WTC11 (cell line): ENCODE measurements around the gene DONSON. TPM values are rescaled to one million over a fixed set of nuclear protein-coding genes. Genes with fewer than 3 reads are reported as not detected.

ENCODE experiments used
- ATAC-seq: fragments of 200-7000 bp; cut with Tn5 transposase; 2 replicates; pipeline ENCODE4 v1.10.0; 2021; ENCODE audit warnings: mild to moderate bottlenecking, moderate library complexity
- CTCF ChIA-PET: fragments of 300-600 bp; sonication (Branson Sonifier 250); formaldehyde crosslinking; loops from one replicate; lab custom pipeline; 2021; ENCODE audit warnings: antibody characterized with exemption; lab: Charles Lee
- POLR2A ChIA-PET: fragments of 350-600 bp; sonication (Branson Sonifier 250); formaldehyde crosslinking; loops from one replicate; lab custom pipeline; 2021; ENCODE audit warnings: antibody characterized with exemption; lab: Charles Lee
- DNase-seq: peaks from one replicate; pipeline ENCODE4 v3.0.0; 2021; ENCODE audit warnings: low spot score
- H3K27ac Mint-ChIP-seq: 2 replicates; pipeline ENCODE4 v1.8.0; 2021; ENCODE audit warnings: mixed read lengths
- H3K27me3 Mint-ChIP-seq: 2 replicates; pipeline ENCODE4 v1.8.0; 2021; ENCODE audit warnings: low read depth, mild to moderate bottlenecking, moderate library complexity, mixed read lengths
- H3K36me3 Mint-ChIP-seq: 2 replicates; pipeline ENCODE4 v1.8.0; 2021; ENCODE audit warnings: mixed read lengths
- H3K4me1 Mint-ChIP-seq: 2 replicates; pipeline ENCODE4 v1.8.0; 2022; ENCODE audit warnings: mixed read lengths
- H3K4me3 Mint-ChIP-seq: 2 replicates; pipeline ENCODE4 v1.8.0; 2021; ENCODE audit warnings: mild to moderate bottlenecking, moderate library complexity, mixed read lengths
- H3K9me3 Mint-ChIP-seq: 2 replicates; pipeline ENCODE4 v1.8.0; 2021; ENCODE audit warnings: mixed read lengths
- FOXK1 ChIP-seq: sonication (generic); formaldehyde crosslinking; IDR thresholded peaks from 2 replicates; pipeline ENCODE4 v1.8.0; 2022; ENCODE audit warnings: mild to moderate bottlenecking, moderate library complexity, missing genetic modification reagents
- FOXP1 ChIP-seq: sonication (generic); formaldehyde crosslinking; IDR thresholded peaks from 2 replicates; pipeline ENCODE4 v1.8.0; 2022; ENCODE audit warnings: missing genetic modification reagents, mild to moderate bottlenecking, moderate library complexity, borderline replicate concordance
- NFATC4 ChIP-seq: fragments of 250-450 bp; sonication (Bioruptor Pico); IDR thresholded peaks from 2 replicates; pipeline ENCODE4 v1.9.0; 2021; ENCODE audit warnings: mild to moderate bottlenecking
- TCF7 ChIP-seq: sonication (generic); formaldehyde crosslinking; IDR thresholded peaks from 2 replicates; pipeline ENCODE4 v1.8.0; 2022; ENCODE audit warnings: mild to moderate bottlenecking, low read depth, missing genetic modification reagents, moderate library complexity
- TEAD1 ChIP-seq: sonication (generic); formaldehyde crosslinking; IDR thresholded peaks from 2 replicates; pipeline ENCODE4 v1.8.0; 2022; ENCODE audit warnings: mild to moderate bottlenecking, missing genetic modification reagents
- TEAD4 ChIP-seq: sonication (generic); formaldehyde crosslinking; IDR thresholded peaks from 2 replicates; pipeline ENCODE4 v1.8.0; 2022; ENCODE audit warnings: mild to moderate bottlenecking, missing genetic modification reagents
- TP53 ChIP-seq: sonication (generic); formaldehyde crosslinking; IDR thresholded peaks from 2 replicates; pipeline ENCODE4 v1.8.1; 2023; ENCODE audit warnings: mild to moderate bottlenecking, missing genetic modification reagents
- ZBTB21 ChIP-seq: sonication (generic); formaldehyde crosslinking; IDR thresholded peaks from 2 replicates; pipeline ENCODE4 v1.8.1; 2023; ENCODE audit warnings: mild to moderate bottlenecking, missing genetic modification reagents, borderline replicate concordance
- ZNF263 ChIP-seq: sonication (generic); formaldehyde crosslinking; IDR thresholded peaks from 2 replicates; pipeline ENCODE4 v1.8.1; 2022; ENCODE audit warnings: low read depth, mild to moderate bottlenecking, moderate library complexity, missing genetic modification reagents
- ZNF671 ChIP-seq: fragments of 250-450 bp; sonication (Bioruptor Pico); IDR thresholded peaks from 2 replicates; pipeline ENCODE4 v1.8.0; 2021; ENCODE audit warnings: mild to moderate bottlenecking
- total RNA-seq: library from RNA; stranded (reverse); gene quantifications from 3 replicates; pipeline ENCODE4 v1.2.3, GENCODE V29; 2021
- TF ChIP-seq, protein P1 (sequence below): fragments of 250-450 bp; sonication (Bioruptor Pico); IDR thresholded peaks from 2 replicates; pipeline ENCODE4 v2.1.2; 2022; ENCODE audit warnings: mild to moderate bottlenecking, moderate library complexity
- TF ChIP-seq, protein P2 (sequence below): sonication (generic); formaldehyde crosslinking; IDR thresholded peaks from 2 replicates; pipeline ENCODE4 v1.8.1; 2023; ENCODE audit warnings: mild to moderate bottlenecking, missing genetic modification reagents
- TF ChIP-seq, protein P3 (sequence below): sonication (generic); formaldehyde crosslinking; IDR thresholded peaks from 2 replicates; pipeline ENCODE4 v1.8.0; 2022; ENCODE audit warnings: mild to moderate bottlenecking, missing genetic modification reagents
- TF ChIP-seq, protein P4 (sequence below): fragments of 250-450 bp; sonication (Bioruptor Pico); IDR thresholded peaks from 2 replicates; pipeline ENCODE4 v1.9.0; 2021; ENCODE audit warnings: mild to moderate bottlenecking
- TF ChIP-seq, protein P5 (sequence below): fragments of 250-450 bp; sonication (Bioruptor Pico); IDR thresholded peaks from 2 replicates; pipeline ENCODE4 v1.9.0; 2021; ENCODE audit warnings: mild to moderate bottlenecking
- TF ChIP-seq, protein P6 (sequence below): fragments of 250-450 bp; sonication (Bioruptor Pico); IDR thresholded peaks from 2 replicates; pipeline ENCODE4 v1.9.0; 2021; ENCODE audit warnings: mild to moderate bottlenecking, borderline replicate concordance
- TF ChIP-seq, protein P7 (sequence below): sonication (generic); formaldehyde crosslinking; IDR thresholded peaks from 2 replicates; pipeline ENCODE4 v1.8.0; 2023; ENCODE audit warnings: missing genetic modification reagents

The DONSON gene
- total RNA-seq, 1 experiment from 2014 or later: 32.2 TPM

DNA sequence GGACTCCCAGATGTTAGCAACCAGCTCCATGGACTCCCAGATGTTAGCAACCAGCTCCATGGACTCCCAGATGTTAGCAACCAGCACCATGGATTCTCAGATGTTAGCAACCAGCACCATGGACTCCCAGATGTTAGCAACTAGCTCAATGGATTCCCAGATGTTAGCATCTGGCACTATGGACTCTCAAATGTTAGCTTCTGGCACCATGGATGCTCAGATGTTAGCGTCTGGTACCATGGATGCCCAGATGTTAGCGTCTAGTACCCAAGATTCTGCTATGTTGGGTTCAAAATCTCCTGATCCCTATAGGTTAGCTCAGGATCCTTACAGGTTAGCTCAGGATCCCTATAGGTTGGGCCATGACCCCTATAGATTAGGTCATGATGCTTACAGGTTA lies 36.8 kb downstream of the DONSON start (continued):
- TF ChIP-seq, protein P1, sequence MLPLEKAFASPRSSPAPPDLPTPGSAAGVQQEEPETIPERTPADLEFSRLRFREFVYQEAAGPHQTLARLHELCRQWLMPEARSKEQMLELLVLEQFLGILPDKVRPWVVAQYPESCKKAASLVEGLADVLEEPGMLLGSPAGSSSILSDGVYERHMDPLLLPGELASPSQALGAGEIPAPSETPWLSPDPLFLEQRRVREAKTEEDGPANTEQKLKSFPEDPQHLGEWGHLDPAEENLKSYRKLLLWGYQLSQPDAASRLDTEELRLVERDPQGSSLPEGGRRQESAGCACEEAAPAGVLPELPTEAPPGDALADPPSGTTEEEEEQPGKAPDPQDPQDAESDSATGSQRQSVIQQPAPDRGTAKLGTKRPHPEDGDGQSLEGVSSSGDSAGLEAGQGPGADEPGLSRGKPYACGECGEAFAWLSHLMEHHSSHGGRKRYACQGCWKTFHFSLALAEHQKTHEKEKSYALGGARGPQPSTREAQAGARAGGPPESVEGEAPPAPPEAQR (CRISPR knock-in tag): no peak
- TF ChIP-seq TCF7 (CRISPR knock-in tag): no peak
- TF ChIP-seq ZNF671 (CRISPR knock-in tag): no peak
- no peak for TF ChIP-seq TEAD1

DNA sequence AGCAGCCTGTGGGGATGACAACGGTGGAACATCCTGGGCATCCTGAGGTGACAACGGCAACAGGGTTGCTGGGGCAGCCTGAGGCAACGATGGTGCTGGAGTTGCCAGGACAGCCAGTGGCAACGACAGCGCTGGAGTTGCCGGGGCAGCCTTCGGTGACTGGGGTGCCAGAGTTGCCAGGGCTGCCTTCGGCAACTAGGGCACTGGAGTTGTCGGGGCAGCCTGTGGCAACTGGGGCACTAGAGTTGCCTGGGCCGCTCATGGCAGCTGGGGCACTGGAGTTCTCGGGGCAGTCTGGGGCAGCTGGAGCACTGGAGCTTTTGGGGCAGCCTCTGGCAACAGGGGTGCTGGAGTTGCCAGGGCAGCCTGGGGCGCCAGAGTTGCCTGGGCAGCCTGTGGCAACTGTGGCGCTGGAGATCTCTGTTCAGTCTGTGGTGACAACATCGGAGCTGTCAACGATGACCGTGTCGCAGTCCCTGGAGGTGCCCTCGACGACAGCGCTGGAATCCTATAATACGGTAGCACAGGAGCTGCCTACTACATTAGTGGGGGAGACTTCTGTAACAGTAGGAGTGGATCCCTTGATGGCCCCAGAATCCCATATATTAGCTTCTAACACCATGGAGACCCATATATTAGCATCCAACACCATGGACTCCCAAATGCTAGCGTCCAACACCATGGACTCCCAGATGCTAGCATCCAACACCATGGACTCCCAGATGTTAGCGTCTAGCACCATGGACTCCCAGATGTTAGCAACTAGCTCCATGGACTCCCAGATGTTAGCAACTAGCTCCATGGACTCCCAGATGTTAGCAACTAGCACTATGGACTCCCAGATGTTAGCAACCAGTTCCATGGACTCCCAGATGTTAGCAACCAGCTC lies 37.5 kb downstream of the DONSON start:
- no peaks in the 10 kb centered on the region; the same call in 1 of the 2 replicates for H3K9me3 Mint-ChIP-seq
- no peaks in the 10 kb centered on the region for H3K27me3 Mint-ChIP-seq
- TF ChIP-seq FOXK1 (no peak), ZBTB21 (CRISPR knock-in tag) (no peak), ZNF263 (CRISPR knock-in tag) (no peak)
- TF ChIP-seq, protein P2, sequence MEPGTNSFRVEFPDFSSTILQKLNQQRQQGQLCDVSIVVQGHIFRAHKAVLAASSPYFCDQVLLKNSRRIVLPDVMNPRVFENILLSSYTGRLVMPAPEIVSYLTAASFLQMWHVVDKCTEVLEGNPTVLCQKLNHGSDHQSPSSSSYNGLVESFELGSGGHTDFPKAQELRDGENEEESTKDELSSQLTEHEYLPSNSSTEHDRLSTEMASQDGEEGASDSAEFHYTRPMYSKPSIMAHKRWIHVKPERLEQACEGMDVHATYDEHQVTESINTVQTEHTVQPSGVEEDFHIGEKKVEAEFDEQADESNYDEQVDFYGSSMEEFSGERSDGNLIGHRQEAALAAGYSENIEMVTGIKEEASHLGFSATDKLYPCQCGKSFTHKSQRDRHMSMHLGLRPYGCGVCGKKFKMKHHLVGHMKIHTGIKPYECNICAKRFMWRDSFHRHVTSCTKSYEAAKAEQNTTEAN (CRISPR knock-in tag): no peak
- TF ChIP-seq, protein P3, sequence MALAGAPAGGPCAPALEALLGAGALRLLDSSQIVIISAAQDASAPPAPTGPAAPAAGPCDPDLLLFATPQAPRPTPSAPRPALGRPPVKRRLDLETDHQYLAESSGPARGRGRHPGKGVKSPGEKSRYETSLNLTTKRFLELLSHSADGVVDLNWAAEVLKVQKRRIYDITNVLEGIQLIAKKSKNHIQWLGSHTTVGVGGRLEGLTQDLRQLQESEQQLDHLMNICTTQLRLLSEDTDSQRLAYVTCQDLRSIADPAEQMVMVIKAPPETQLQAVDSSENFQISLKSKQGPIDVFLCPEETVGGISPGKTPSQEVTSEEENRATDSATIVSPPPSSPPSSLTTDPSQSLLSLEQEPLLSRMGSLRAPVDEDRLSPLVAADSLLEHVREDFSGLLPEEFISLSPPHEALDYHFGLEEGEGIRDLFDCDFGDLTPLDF (CRISPR knock-in tag): no peak
- TF ChIP-seq, protein P4, sequence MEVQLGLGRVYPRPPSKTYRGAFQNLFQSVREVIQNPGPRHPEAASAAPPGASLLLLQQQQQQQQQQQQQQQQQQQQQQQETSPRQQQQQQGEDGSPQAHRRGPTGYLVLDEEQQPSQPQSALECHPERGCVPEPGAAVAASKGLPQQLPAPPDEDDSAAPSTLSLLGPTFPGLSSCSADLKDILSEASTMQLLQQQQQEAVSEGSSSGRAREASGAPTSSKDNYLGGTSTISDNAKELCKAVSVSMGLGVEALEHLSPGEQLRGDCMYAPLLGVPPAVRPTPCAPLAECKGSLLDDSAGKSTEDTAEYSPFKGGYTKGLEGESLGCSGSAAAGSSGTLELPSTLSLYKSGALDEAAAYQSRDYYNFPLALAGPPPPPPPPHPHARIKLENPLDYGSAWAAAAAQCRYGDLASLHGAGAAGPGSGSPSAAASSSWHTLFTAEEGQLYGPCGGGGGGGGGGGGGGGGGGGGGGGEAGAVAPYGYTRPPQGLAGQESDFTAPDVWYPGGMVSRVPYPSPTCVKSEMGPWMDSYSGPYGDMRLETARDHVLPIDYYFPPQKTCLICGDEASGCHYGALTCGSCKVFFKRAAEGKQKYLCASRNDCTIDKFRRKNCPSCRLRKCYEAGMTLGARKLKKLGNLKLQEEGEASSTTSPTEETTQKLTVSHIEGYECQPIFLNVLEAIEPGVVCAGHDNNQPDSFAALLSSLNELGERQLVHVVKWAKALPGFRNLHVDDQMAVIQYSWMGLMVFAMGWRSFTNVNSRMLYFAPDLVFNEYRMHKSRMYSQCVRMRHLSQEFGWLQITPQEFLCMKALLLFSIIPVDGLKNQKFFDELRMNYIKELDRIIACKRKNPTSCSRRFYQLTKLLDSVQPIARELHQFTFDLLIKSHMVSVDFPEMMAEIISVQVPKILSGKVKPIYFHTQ: no peak
- no peak overlapping the region for H3K27ac Mint-ChIP-seq
- peaks cover 86% of the 10 kb centered on the region for H3K36me3 Mint-ChIP-seq
- POLR2A ChIA-PET: interaction anchor here (0.5 to 1.2 kb wide), 2 partner anchors 8 to 37 kb away, joined by 3 to 5 read pairs; partner anchors contain the start of gene SON
- H3K4me1 Mint-ChIP-seq: no peaks in the 10 kb centered on the region; the same call in 1 of the 2 replicates
- H3K4me3 Mint-ChIP-seq: no peak overlapping the region
- CTCF ChIA-PET: no interaction called here
- no peak for ATAC-seq
- no peak for DNase-seq

DNA sequence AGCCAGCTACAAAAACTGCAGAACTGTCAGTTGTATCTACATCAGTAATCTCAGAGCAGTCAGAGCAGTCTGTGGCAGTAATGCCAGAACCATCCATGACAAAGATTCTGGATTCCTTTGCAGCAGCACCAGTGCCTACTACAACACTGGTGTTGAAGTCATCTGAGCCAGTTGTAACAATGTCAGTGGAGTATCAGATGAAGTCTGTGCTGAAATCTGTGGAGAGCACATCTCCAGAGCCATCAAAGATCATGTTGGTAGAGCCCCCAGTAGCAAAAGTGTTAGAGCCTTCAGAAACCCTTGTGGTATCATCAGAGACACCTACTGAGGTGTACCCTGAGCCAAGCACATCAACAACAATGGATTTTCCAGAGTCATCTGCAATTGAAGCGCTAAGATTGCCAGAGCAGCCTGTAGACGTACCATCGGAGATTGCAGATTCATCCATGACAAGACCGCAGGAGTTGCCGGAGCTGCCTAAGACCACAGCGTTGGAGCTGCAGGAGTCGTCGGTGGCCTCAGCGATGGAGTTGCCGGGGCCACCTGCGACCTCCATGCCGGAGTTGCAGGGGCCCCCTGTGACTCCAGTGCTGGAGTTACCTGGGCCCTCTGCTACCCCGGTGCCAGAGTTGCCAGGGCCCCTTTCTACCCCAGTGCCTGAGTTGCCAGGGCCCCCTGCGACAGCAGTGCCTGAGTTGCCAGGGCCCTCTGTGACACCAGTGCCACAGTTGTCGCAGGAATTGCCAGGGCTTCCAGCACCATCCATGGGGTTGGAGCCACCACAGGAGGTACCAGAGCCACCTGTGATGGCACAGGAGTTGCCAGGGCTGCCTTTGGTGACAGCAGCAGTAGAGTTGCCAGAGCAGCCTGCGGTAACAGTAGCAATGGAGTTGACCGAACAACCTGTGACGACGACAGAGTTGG lies 38.4 kb downstream of the DONSON start:
- Mint-ChIP-seq H3K27me3 (no peaks in the 10 kb centered on the region), H3K9me3 (no peaks in the 10 kb centered on the region; the same call in 1 of the 2 replicates), H3K4me3 (no peak overlapping the region), H3K4me1 (peaks cover 4% of the 10 kb centered on the region), H3K36me3 (peaks cover 83% of the 10 kb centered on the region), H3K27ac (no peak overlapping the region)
- CTCF ChIA-PET: no interaction called here
- ATAC-seq (no peak), DNase-seq (no peak)
- POLR2A ChIA-PET: no interaction called here
- TF ChIP-seq, protein P5, sequence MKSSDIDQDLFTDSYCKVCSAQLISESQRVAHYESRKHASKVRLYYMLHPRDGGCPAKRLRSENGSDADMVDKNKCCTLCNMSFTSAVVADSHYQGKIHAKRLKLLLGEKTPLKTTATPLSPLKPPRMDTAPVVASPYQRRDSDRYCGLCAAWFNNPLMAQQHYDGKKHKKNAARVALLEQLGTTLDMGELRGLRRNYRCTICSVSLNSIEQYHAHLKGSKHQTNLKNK (CRISPR knock-in tag): no peak
- no peak for TF ChIP-seq NFATC4 (CRISPR knock-in tag)
- TF ChIP-seq FOXP1 (CRISPR knock-in tag): no peak
- no peak for TF ChIP-seq ZBTB21 (CRISPR knock-in tag)
- TF ChIP-seq TEAD4 (CRISPR knock-in tag): no peak
- TF ChIP-seq, protein P6, sequence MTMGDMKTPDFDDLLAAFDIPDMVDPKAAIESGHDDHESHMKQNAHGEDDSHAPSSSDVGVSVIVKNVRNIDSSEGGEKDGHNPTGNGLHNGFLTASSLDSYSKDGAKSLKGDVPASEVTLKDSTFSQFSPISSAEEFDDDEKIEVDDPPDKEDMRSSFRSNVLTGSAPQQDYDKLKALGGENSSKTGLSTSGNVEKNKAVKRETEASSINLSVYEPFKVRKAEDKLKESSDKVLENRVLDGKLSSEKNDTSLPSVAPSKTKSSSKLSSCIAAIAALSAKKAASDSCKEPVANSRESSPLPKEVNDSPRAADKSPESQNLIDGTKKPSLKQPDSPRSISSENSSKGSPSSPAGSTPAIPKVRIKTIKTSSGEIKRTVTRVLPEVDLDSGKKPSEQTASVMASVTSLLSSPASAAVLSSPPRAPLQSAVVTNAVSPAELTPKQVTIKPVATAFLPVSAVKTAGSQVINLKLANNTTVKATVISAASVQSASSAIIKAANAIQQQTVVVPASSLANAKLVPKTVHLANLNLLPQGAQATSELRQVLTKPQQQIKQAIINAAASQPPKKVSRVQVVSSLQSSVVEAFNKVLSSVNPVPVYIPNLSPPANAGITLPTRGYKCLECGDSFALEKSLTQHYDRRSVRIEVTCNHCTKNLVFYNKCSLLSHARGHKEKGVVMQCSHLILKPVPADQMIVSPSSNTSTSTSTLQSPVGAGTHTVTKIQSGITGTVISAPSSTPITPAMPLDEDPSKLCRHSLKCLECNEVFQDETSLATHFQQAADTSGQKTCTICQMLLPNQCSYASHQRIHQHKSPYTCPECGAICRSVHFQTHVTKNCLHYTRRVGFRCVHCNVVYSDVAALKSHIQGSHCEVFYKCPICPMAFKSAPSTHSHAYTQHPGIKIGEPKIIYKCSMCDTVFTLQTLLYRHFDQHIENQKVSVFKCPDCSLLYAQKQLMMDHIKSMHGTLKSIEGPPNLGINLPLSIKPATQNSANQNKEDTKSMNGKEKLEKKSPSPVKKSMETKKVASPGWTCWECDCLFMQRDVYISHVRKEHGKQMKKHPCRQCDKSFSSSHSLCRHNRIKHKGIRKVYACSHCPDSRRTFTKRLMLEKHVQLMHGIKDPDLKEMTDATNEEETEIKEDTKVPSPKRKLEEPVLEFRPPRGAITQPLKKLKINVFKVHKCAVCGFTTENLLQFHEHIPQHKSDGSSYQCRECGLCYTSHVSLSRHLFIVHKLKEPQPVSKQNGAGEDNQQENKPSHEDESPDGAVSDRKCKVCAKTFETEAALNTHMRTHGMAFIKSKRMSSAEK (CRISPR knock-in tag): no peak
- TF ChIP-seq, protein P7, sequence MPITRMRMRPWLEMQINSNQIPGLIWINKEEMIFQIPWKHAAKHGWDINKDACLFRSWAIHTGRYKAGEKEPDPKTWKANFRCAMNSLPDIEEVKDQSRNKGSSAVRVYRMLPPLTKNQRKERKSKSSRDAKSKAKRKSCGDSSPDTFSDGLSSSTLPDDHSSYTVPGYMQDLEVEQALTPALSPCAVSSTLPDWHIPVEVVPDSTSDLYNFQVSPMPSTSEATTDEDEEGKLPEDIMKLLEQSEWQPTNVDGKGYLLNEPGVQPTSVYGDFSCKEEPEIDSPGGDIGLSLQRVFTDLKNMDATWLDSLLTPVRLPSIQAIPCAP (CRISPR knock-in tag): no peak
- no peak for TF ChIP-seq TP53 (CRISPR knock-in tag)
